IMR-90 (cell line): ENCODE measurements around the gene FERD3L. TPM values are rescaled to one million over a fixed set of nuclear protein-coding genes. Genes with fewer than 3 reads are reported as not detected.

Experiments
- ATAC-seq: fragments of 200-7000 bp; cut with Tn5 transposase; 2 replicates; pipeline ENCODE4 v1.9.1; 2020; ENCODE audit warnings: low read depth, mild to moderate bottlenecking, moderate library complexity
- BruUV-seq: library from RNA; stranded (reverse); fragments of 400-500 nt; replicated peaks from 2 replicates; lab custom pipeline; 2021; lab: Mats Ljungman, UMichigan
- CTCF ChIA-PET: fragments of 300-600 bp; formaldehyde crosslinking; extraction: SDS; loops from one replicate; lab custom pipeline; 2021; ENCODE audit warnings: antibody characterized with exemption; lab: Yijun Ruan, JAX
- POLR2A ChIA-PET: fragments of 300-600 bp; sonication (Branson Sonifier 250); formaldehyde crosslinking; loops from one replicate; lab custom pipeline; 2022; ENCODE audit warnings: antibody characterized with exemption; ENCODE audit not compliant: unreplicated experiment; lab: Charles Lee
- DNase-seq: peaks from one replicate; pipeline ENCODE4 v3.0.0; 2013
- H2AFZ ChIP-seq: replicated peaks from 2 replicates; pipeline ENCODE3; 2013; ENCODE audit warnings: low read length, mild to moderate bottlenecking; ENCODE audit not compliant: poor library complexity
- H2AK5ac ChIP-seq: 2 replicates; pipeline ENCODE4 v1.6.1; 2013; ENCODE audit warnings: low read depth, low read length, inconsistent platforms
- H2AK9ac ChIP-seq: replicated peaks from 2 replicates; pipeline ENCODE3; 2013; ENCODE audit warnings: mild to moderate bottlenecking, low read depth, low read length, moderate library complexity; ENCODE audit not compliant: poor library complexity
- H2BK120ac ChIP-seq: 2 replicates; pipeline ENCODE4 v1.6.1; 2013; ENCODE audit warnings: low read depth, low read length, inconsistent platforms
- H2BK15ac ChIP-seq: 3 replicates; pipeline ENCODE4 v1.6.1; 2013; ENCODE audit warnings: low read depth, low read length, inconsistent platforms
- H2BK20ac ChIP-seq: 2 replicates; pipeline ENCODE4 v1.6.1; 2013; ENCODE audit warnings: low read depth, mild to moderate bottlenecking, inconsistent platforms, low read length, moderate library complexity
- H2BK5ac ChIP-seq: 2 replicates; pipeline ENCODE4 v1.6.1; 2013; ENCODE audit warnings: mild to moderate bottlenecking, low read depth, low read length, inconsistent platforms; ENCODE audit not compliant: poor library complexity, severe bottlenecking
- H3K14ac ChIP-seq: replicated peaks from 2 replicates; pipeline ENCODE4 v1.6.1; 2013; ENCODE audit warnings: low read depth, low read length, inconsistent platforms
- H3K18ac ChIP-seq: 2 replicates; pipeline ENCODE4 v1.6.1; 2013; ENCODE audit warnings: low read depth, low read length, control low read depth
- H3K23ac ChIP-seq: 2 replicates; pipeline ENCODE4 v1.6.1; 2013; ENCODE audit warnings: low read depth, low read length, inconsistent platforms
- H3K27ac ChIP-seq: 2 replicates; pipeline ENCODE4 v1.5.1; 2013; ENCODE audit warnings: mild to moderate bottlenecking, control low read depth, low read length; ENCODE audit not compliant: insufficient read depth
- H3K27me3 ChIP-seq: 2 replicates; pipeline ENCODE4 v1.6.1; 2013; ENCODE audit warnings: low read length; ENCODE audit not compliant: control insufficient read depth, insufficient read depth
- H3K36me3 ChIP-seq: 2 replicates; pipeline ENCODE4 v1.6.1; 2013; ENCODE audit warnings: low read length, mixed read lengths; ENCODE audit not compliant: control insufficient read depth, insufficient read depth
- H3K4ac ChIP-seq: 2 replicates; pipeline ENCODE4 v1.6.1; 2013; ENCODE audit warnings: low read depth, low read length, inconsistent platforms
- H3K4me1 ChIP-seq: 2 replicates; pipeline ENCODE4 v1.6.1; 2013; ENCODE audit warnings: low read length, mixed read lengths; ENCODE audit not compliant: control insufficient read depth, insufficient read depth
- H3K4me2 ChIP-seq: 2 replicates; pipeline ENCODE4 v1.6.1; 2013; ENCODE audit warnings: low read depth, mild to moderate bottlenecking, control low read depth, low read length, moderate library complexity
- H3K4me3 ChIP-seq: 2 replicates; pipeline ENCODE4 v1.5.1; 2013; ENCODE audit warnings: low read depth, mild to moderate bottlenecking, control low read depth, low read length, moderate library complexity; ENCODE audit not compliant: insufficient read depth
- H3K56ac ChIP-seq: 2 replicates; pipeline ENCODE4 v1.6.1; 2013; ENCODE audit warnings: low read length, inconsistent platforms; ENCODE audit not compliant: insufficient read depth; ENCODE audit errors: extremely low read depth
- H3K79me1 ChIP-seq, 2 experiments: 2 replicates each; pipeline ENCODE4 v1.6.1; 2013; ENCODE audit warnings: low read length in 2 of 2, inconsistent platforms in 1 of 2, low read depth in 1 of 2
- H3K9ac ChIP-seq: 2 replicates; pipeline ENCODE4 v1.6.1; 2013; ENCODE audit warnings: low read depth, low read length, control low read depth
- H3K9me1 ChIP-seq: 2 replicates; pipeline ENCODE4 v1.6.1; 2013; ENCODE audit warnings: low read length, inconsistent platforms; ENCODE audit not compliant: insufficient read depth
- H3K9me3 ChIP-seq: 2 replicates; pipeline ENCODE4 v1.6.1; 2013; ENCODE audit warnings: low read length; ENCODE audit not compliant: control insufficient read depth, insufficient read depth
- H4K20me1 ChIP-seq: 2 replicates; pipeline ENCODE4 v1.6.1; 2013; ENCODE audit warnings: low read length, inconsistent platforms; ENCODE audit not compliant: insufficient read depth
- H4K5ac ChIP-seq: 2 replicates; pipeline ENCODE4 v1.6.1; 2013; ENCODE audit warnings: mild to moderate bottlenecking, low read depth, low read length, control low read depth
- H4K8ac ChIP-seq, 2 experiments: 2 replicates each; pipeline ENCODE4 v1.6.1; 2013; ENCODE audit warnings: low read depth in 2 of 2, low read length in 2 of 2, control low read depth in 1 of 2, inconsistent platforms in 1 of 2
- H4K91ac ChIP-seq: 2 replicates; pipeline ENCODE4 v1.6.1; 2013; ENCODE audit warnings: low read depth, low read length, inconsistent platforms; ENCODE audit not compliant: insufficient read depth
- FOS ChIP-seq: fragments of 150-350 bp; IDR thresholded peaks from 2 replicates; pipeline ENCODE4 v1.6.1; 2016; ENCODE audit warnings: low read depth, low read length
- MAFK ChIP-seq: IDR thresholded peaks from 2 replicates; pipeline ENCODE4 v1.6.1; 2012; ENCODE audit warnings: low read depth, low read length, improper control_type of control experiment
- NFE2L2 ChIP-seq: fragments of 150-350 bp; IDR thresholded peaks from 2 replicates; pipeline ENCODE4 v1.6.1; 2016; ENCODE audit warnings: low read depth, mild to moderate bottlenecking, low read length
- POLR2A ChIP-seq: IDR thresholded peaks from 2 replicates; pipeline ENCODE4 v1.6.1; 2012; ENCODE audit warnings: mild to moderate bottlenecking, low read depth, low read length
- RAD21 ChIP-seq: IDR thresholded peaks from 2 replicates; pipeline ENCODE4 v1.6.1; 2012; ENCODE audit warnings: low read length, improper control_type of control experiment
- RFX5 ChIP-seq: IDR thresholded peaks from 2 replicates; pipeline ENCODE4 v1.8.0; 2012; ENCODE audit warnings: low read depth, mild to moderate bottlenecking, low read length, moderate library complexity
- USF2 ChIP-seq: fragments of 150-350 bp; IDR thresholded peaks from 2 replicates; pipeline ENCODE4 v1.6.1; 2017; ENCODE audit warnings: mild to moderate bottlenecking, antibody characterized with exemption, low read length, low read depth
- WGBS, 2 experiments: methylation state at CpG; one replicate each; pipeline versions ENCODE4 v1.1.5 to v1.1.7; 2013; ENCODE audit warnings: missing lambda C conversion rate in 2 of 2; ENCODE audit not compliant: insufficient read length in 1 of 2; ENCODE audit errors: extremely low coverage in 2 of 2; 5-methylcytosine and 5-hydroxymethylcytosine counted together
- dilution Hi-C: fragments of 300-500 bp; cut with HindIII; formaldehyde crosslinking; loops from one replicate; pipeline ENCODE4 v1.14.3; 2018; ENCODE audit warnings: low sequenced_read_pairs; ENCODE audit not compliant: unreplicated experiment
- in situ Hi-C: fragments of 300-500 bp; cut with MboI; formaldehyde crosslinking; loops from 3 replicates; pipeline ENCODE4 v1.14.3; 2019; ENCODE audit warnings: low sequenced_read_pairs, inconsistent platforms, mixed read lengths
- intact Hi-C: fragments of 100-400 bp; cut with micrococcal nuclease; formaldehyde crosslinking; loops from 2 replicates; pipeline ENCODE4 v1.10.0; 2022
- polyA plus RNA-seq, 3 experiments: library from polyadenylated mRNA; depleted of rRNA; stranded (reverse); fragments of >200 nt; gene quantifications; 2 replicates each; pipeline ENCODE4 v1.2.3, GENCODE V29; 2012; ENCODE audit warnings: low replicate concordance in 1 of 3
- total RNA-seq: library from RNA; depleted of rRNA; stranded (reverse); fragments of >200 nt; gene quantifications from 2 replicates; pipeline ENCODE4 v1.2.3, GENCODE V29; 2012

Gene FERD3L
- total and polyA plus RNA-seq, 2 of the 4 experiments (the other 2 are of a cell fraction) = not detected

- H3K9me1 ChIP-seq = 0 out of 2 replicates have a peak, but pooled peaks cover 3% of the 10 kb centered on the region
- H3K9ac ChIP-seq = no peak overlapping the region
- H3K4me2 ChIP-seq = no peak overlapping the region
- H3K4me3 ChIP-seq = no peak overlapping the region
- no peak overlapping the region for H2BK20ac ChIP-seq
- peaks cover 6% of the 10 kb centered on the region for H3K4me1 ChIP-seq
- no peak overlapping the region for H2BK15ac ChIP-seq
- no peak for ATAC-seq
- H3K18ac ChIP-seq = no peak overlapping the region
- no peaks in the 10 kb centered on the region for H4K20me1 ChIP-seq
- H3K23ac ChIP-seq = no peak overlapping the region
- no peaks in the 10 kb centered on the region for H3K27me3 ChIP-seq
- H3K56ac ChIP-seq = no peak overlapping the region
- H3K79me1 ChIP-seq = peaks cover 0 to 9% of the 10 kb centered on the region in 2 experiments; a peak in 2 of 4 replicates
- TF ChIP-seq POLR2A (no peak), FOS (no peak), RAD21 (no peak), MAFK (no peak), USF2 (no peak), NFE2L2 (no peak), RFX5 (no peak)
- H3K36me3 ChIP-seq = no peaks in the 10 kb centered on the region; the same call in 1 of the 2 replicates
- ChIA-PET POLR2A (no interaction called here), CTCF (interaction anchor here (0.6 kb wide), 1 partner anchor 409 kb away, joined by 5 read pairs; no protein-coding TSS in a partner anchor)
- BruUV-seq = no TSS peak
- H2AK9ac ChIP-seq = no peak overlapping the region
- H2BK120ac ChIP-seq = no peak overlapping the region
- WGBS, 2 experiments = no CpG with 5 or more reads among the region's 4 CpGs
- H4K5ac ChIP-seq = no peak overlapping the region
- H3K4ac ChIP-seq = no peak overlapping the region
- H3K9me3 ChIP-seq = no peaks in the 10 kb centered on the region
- in situ Hi-C loops (loop anchor here (25.0 kb wide), 1 partner anchor 743 kb away; no protein-coding TSS in a partner anchor), intact Hi-C loops (loop anchor here (5.0 kb wide), 3 partner anchors 208 to 753 kb away; no protein-coding TSS in a partner anchor), dilution Hi-C loops (no loop called here)
- no peak overlapping the region for H3K14ac ChIP-seq
- no peak overlapping the region for H2BK5ac ChIP-seq
- H4K8ac ChIP-seq = no peak overlapping the region
- no peak overlapping the region for H3K27ac ChIP-seq
- no peak overlapping the region for H2AFZ ChIP-seq
- no peak overlapping the region for H4K91ac ChIP-seq
- DNase-seq = no peak
- no peak overlapping the region for H2AK5ac ChIP-seq
Measured at GRCh38 chr7:19105546-19105945, 39.7 kb downstream of the FERD3L start.
